Osteocyte (in vitro differentiated cells): Measurements from ENCODE around the gene TARP.

Experiments
- DNase-seq: peaks from one replicate; pipeline ENCODE4 v3.0.0; 2021; ENCODE audit warnings: mixed read lengths; ENCODE audit not compliant: unreplicated experiment; ENCODE audit errors: extremely low spot score
- H3K27ac Mint-ChIP-seq: one replicate; pipeline ENCODE4 v1.8.0; 2021; ENCODE audit warnings: mild to moderate bottlenecking, mixed read lengths; ENCODE audit not compliant: unreplicated experiment
- H3K27me3 Mint-ChIP-seq: one replicate; pipeline ENCODE4 v1.8.0; 2021; ENCODE audit warnings: mixed read lengths; ENCODE audit not compliant: unreplicated experiment
- H3K36me3 Mint-ChIP-seq: one replicate; pipeline ENCODE4 v1.8.0; 2021; ENCODE audit warnings: mixed read lengths; ENCODE audit not compliant: unreplicated experiment
- H3K4me1 Mint-ChIP-seq: one replicate; pipeline ENCODE4 v1.8.0; 2021; ENCODE audit warnings: mixed read lengths; ENCODE audit not compliant: unreplicated experiment
- H3K4me3 Mint-ChIP-seq: one replicate; pipeline ENCODE4 v1.8.0; 2021; ENCODE audit warnings: mild to moderate bottlenecking, moderate library complexity, mixed read lengths; ENCODE audit not compliant: unreplicated experiment
- H3K9me3 Mint-ChIP-seq: one replicate; pipeline ENCODE4 v1.8.0; 2021; ENCODE audit warnings: mixed read lengths; ENCODE audit not compliant: unreplicated experiment
- CTCF ChIP-seq: fragments of 200-600 bp; sonication (generic); IDR thresholded peaks from 2 replicates; pipeline ENCODE4 v1.5.0; 2021; ENCODE audit warnings: antibody characterized with exemption, mild to moderate bottlenecking, moderate library complexity

Gene TARP

GRCh38 chr7:38303866-38304265, 30.4 kb upstream of the TARP start:
- no peak overlapping the region for H3K27ac Mint-ChIP-seq
- no peaks in the 10 kb centered on the region for H3K9me3 Mint-ChIP-seq
- H3K4me1 Mint-ChIP-seq: no peaks in the 10 kb centered on the region
- no peak for TF ChIP-seq CTCF
- H3K4me3 Mint-ChIP-seq: no peak overlapping the region
- no peak for DNase-seq
- no peaks in the 10 kb centered on the region for H3K36me3 Mint-ChIP-seq
- H3K27me3 Mint-ChIP-seq: peaks cover 27% of the 10 kb centered on the region

GRCh38 chr7:38300175-38300574, 26.7 kb upstream of the TARP start:
- DNase-seq: no peak
- Mint-ChIP-seq H3K4me3 (no peak overlapping the region), H3K9me3 (no peaks in the 10 kb centered on the region), H3K36me3 (no peaks in the 10 kb centered on the region), H3K4me1 (no peaks in the 10 kb centered on the region), H3K27ac (no peak overlapping the region), H3K27me3 (peaks cover 41% of the 10 kb centered on the region)
- TF ChIP-seq CTCF: no peak

GRCh38 chr7:38299275-38299931, 26.0 kb upstream of the TARP start:
- Mint-ChIP-seq H3K27ac (no peak overlapping the region), H3K4me1 (no peaks in the 10 kb centered on the region), H3K9me3 (no peaks in the 10 kb centered on the region), H3K36me3 (no peaks in the 10 kb centered on the region), H3K4me3 (no peak overlapping the region), H3K27me3 (peaks cover 37% of the 10 kb centered on the region)
- no peak for TF ChIP-seq CTCF
- DNase-seq: no peak

- Mint-ChIP-seq H3K36me3 (no peaks in the 10 kb centered on the region), H3K27ac (no peak overlapping the region), H3K4me3 (no peak overlapping the region), H3K9me3 (no peaks in the 10 kb centered on the region), H3K27me3 (peaks cover 22% of the 10 kb centered on the region), H3K4me1 (no peaks in the 10 kb centered on the region)
- DNase-seq: no peak
- TF ChIP-seq CTCF: no peak
These were observed 22.8 kb upstream of the TARP start for GRCh38 chr7:38296059-38296857.

GRCh38 chr7:38294926-38295325, 21.5 kb upstream of the TARP start:
- H3K36me3 Mint-ChIP-seq: no peaks in the 10 kb centered on the region
- no peak overlapping the region for H3K27ac Mint-ChIP-seq
- H3K9me3 Mint-ChIP-seq: no peaks in the 10 kb centered on the region
- no peak overlapping the region for H3K4me3 Mint-ChIP-seq
- H3K27me3 Mint-ChIP-seq: peaks cover 17% of the 10 kb centered on the region
- H3K4me1 Mint-ChIP-seq: no peaks in the 10 kb centered on the region
- no peak for DNase-seq
- no peak for TF ChIP-seq CTCF
